Activated CD8-positive, alpha-beta memory T cell treated with anti-CD3 and anti-CD28 coated beads for 4 hours (primary cell): ENCODE measurements around the gene PMM2.

Experiments
- DNase-seq, 2 donors: peaks; one replicate each; pipeline ENCODE4 v3.0.0-alpha.2; 2020; ENCODE audit warnings: low read depth in 2 of 2

The PMM2 gene

DNA sequence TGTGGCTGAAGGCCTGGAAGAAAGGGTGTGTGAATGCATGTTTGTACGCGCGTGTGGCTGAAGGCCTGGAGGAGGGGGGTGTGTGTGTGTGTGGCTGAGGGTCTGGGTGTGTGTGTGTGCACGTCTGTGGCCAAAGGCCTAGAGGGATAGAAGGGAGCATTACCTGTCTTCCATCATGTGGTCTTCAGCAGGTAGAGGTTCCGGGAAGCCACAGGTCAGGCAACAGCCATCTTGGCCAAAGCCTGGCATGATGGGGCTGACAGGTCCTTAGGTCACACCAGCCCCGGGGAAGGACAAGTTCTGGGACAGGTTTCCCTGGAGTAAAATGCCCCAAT, 89.8 kb downstream of the PMM2 start:
- no peak for DNase-seq

DNA sequence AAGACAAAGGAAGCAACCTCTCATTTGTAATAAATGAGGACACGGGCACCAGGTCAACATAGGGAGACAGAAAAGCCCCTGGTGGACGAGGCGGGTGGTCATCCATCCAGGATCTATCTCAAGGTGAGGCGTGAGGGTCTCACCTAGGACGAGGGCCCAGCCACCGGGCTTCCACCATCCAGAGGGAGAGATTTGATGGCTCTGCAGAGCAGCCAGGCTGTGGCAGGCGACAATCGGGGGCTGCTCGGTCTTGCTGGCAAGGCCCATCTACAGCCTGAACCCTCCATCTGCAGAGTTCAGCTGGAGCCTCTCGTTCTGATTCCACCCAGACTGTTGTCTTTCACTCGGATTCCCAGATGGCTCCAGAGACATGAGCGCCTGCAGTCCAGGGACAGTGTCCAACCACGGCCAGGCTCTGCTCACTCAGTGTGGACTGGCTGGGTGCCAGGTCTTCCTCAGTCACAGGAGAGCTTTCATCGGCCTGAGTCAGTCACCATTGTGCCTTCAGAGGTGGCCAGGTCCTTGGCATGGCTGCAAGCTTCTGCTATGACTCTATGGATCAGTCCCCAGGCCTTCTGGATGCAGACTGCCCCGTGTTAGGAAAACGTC, 90.4 kb downstream of the PMM2 start:
- DNase-seq: no peak

DNA sequence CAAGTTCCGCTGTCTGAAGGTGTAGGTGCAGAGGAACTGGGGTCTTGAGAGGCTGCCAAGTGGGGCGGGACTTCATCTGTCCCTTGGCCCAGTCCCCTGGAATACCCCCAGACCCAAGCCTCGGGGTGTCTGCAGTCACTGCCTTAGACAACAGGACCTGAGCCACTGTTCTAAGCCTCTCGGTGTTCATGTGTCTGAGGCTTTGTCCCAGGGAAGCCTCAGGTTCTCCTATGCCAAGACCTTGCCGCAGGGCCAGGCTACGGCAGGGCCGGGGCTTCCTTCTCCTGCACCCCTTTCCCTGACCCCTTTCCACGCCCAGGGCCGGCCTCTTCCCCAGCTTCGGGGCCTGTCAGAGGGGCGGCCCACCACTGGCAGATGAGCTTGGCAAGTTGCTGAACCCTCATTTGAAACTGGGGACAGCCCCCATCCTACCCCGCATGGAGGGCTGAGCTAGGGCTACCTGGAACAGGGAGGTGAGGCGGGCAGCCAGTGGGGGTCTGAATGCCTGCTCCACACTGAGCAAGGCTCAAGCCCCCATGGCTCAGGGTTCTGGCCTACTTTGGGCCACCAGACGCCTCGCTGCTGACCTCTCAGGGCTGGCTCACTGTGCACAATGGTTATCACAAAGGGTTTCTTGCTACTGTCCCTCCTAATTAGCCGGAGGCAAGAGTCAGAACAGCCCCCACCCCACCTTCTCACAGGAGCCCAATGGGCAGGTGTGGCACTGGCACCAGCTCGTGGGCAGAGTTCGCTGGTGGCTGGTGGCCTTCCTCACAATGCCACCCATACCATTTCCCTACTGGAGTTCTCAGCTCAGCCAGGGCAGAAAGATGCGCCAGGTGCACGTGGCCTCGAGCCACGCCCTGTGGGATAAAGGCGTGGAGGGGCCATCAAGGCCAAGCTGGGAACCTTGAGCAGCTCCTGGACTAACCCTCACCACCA, 91.6 kb downstream of the PMM2 start:
- no peak for DNase-seq

DNA sequence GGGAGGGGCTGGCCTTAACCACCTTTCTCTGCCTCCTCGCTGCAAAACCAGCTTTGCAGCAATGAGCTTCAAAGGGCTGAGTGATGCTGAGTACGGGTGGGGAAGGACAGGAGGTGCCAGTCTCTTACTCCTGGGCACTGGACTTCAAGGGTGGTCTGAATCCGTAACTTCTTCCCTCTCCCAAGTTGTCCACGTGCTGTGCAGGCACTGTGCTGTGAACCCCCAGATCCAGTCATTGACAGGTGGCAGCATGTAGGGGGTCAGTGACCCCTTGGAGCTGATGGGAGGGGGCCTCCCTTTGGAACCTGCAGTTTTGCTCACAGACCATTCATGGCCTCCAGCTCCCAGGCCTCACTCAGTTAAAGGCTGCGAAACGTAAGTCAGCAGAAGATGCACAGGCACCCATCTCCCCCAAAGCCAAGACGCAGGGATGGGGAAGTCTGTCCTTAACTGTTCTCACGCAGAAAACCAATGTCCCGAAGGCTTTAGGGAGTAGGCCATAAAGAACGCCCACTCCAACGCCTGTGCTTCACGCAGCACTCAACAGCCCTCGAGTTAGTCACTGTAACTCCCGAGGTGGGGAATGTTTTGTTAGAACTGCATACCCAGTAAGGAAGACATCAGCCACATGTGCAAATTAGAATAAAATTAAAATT, 92.4 kb downstream of the PMM2 start:
- DNase-seq: no peak

DNA sequence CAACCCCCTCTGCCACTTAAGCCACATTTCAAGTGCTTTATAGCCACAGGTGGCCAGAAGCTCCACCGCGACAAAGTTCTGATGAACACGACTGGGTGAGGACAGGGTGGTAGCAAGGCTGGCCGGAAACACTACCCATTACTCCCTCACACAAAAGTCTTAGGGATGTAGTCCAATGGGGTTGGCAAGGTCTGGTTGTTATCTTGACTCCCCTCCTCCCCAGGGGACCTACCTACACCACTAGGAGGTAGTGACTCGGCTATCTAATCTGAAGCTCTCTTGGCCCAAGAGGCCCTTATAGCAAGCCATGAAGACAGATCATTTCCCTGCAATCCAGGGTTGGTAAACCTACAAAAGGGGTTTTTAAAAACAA, 92.9 kb downstream of the PMM2 start:
- DNase-seq: no peak

DNA sequence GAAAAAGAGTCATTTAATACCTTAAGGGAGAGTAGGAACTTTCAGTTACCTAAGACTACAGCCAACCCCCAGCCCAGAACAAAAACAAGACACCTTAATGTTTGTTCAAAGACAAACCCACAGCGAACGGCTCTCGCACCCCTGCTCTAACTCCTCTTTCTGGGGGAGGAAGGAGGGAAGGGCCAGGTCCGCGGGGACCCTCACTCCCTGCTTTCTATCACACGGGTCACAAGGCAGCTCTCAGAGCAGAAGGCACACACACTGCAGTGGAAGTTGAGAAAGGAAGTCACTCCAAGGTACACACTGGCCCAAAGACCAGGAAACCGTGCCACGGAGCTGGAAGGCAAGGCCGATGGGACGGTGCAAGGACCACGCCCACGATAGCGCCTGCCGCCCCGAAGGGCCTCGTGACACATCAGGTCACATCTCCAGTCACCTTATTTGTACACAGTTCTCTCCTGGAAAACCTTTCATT, 94.5 kb downstream of the PMM2 start:
- DNase-seq: no peak

DNA sequence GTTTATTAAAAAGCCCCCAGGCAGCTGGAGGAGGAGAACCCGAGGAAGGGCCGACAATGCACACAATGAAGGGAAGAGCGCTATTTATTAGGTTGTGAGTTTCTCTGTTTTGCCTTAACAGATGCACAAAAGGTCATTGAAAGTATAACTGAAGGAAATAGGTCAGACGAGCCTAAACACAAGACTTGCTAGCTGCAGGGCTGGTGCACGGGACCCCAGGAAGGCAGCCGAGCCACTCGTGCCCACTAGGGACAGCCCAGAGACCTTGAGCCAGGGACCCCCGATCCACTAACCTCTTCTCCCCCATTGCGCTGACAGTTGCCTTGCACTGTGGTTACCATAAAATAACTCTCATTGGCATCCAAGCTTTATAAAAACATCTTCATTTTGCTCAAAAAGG, 95.8 kb downstream of the PMM2 start:
- no peak for DNase-seq

DNA sequence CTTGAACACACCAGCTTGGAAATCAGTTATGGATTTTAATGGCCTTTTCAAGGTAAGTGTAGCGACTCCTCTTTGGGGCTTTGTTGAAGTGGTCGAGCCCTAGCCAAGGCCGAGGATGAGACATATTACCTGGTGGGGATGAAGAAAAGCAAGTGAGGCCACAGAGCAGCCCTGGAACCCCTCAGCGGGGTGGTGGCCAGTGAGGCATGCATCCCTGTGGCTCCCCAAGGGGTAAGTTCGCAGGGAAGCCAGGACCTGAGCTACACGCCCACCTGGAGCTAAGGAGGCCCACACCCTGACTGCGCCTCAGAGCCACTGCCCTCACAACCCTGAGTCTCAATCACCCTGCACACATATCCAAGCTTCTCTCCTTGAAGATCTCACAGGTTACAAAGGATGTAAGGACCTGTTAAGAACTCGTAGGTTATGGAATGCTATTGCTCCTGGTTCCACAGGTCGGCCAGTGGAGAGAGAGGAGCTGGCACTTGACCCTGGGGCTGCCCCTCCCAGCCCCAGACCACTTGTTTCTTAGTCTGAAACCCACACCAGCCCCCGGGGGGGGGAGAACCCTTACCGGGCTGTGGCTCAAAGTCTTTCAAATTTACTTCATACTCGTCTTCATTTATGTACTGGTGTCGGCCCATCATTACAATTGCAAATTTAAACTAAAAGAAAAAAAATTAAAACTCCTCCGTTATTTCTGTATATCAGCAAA, 96.5 kb downstream of the PMM2 start:
- no peak for DNase-seq

DNA sequence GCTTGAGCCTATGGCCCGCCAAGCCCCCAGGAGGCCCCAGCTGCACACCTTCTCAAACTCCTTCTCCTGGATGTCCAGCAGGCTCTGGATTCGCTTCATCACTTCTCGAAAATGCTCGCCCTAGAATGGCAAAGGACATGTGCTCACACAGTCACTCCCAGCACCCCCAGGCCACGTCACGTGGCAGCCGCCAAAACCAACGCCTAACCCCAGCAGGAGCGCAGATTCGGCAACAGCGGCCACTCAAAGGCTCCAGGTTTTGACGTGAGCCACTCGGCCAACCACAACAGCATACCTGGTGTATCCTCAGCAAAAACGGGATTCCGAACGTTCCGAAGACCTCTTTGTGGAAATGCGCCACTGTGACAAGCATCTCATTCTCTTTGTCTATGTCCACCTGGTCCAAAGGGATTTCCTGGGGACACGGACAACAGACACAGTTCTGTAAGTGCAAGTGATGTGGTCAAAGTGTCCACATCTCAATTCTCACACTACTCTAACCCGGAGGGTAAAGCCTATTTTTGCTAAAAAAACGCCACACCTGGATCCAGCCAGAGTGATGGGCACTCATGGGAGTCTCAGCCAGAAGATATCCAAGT, 97.2 kb downstream of the PMM2 start:
- no peak for DNase-seq

DNA sequence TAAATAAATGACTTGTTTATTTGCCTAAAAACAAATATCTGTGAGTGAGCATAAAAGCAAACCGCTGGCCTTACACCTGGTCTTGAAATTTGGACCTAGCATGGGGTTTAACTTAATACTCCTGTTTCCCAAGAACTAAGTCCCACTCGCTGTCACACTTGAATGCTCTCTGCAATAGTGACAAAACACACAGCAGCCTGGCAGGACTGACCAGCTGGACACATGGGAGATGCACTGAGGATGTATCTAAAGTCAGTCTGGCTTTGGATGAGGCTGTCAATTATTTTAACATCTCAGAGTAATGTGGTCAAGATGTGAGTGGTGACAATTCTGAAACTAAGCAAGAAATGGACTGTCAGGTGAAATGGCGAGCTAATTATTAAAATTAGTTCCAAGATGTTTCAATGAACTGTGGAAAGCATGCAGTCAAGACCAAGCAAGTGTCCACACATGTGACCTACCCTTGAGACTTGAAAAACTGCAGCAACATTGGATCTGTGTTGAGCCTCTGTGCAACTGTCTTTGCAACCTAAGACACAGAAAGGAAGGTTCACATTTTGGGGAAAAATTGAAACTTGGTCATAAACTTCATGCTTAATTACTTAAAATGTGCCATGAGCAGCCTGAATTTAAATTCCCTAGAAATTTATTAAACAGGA, 101.2 kb downstream of the PMM2 start:
- no peak for DNase-seq
